HCT116 (cell line): Measurements from ENCODE around the gene APOL3. TPM values are rescaled to one million over a fixed set of nuclear protein-coding genes. Genes with fewer than 3 reads are reported as not detected.

Experiments used
- ATAC-seq: fragments of 200-7000 bp; cut with Tn5 transposase; 2 replicates; pipeline ENCODE4 v1.9.1; 2020; ENCODE audit warnings: mild to moderate bottlenecking, moderate library complexity
- BruUV-seq: library from RNA; stranded (reverse); fragments of 400-500 nt; replicated peaks from 2 replicates; lab custom pipeline; 2021; lab: Mats Ljungman, UMichigan
- CTCF ChIA-PET: fragments of 300-600 bp; sonication (Branson Sonifier 250); formaldehyde crosslinking; loops from one replicate; lab custom pipeline; 2021; ENCODE audit warnings: antibody characterized with exemption; lab: Charles Lee
- POLR2A ChIA-PET: fragments of 300-600, 350-600 bp; sonication (Branson Sonifier 250); formaldehyde crosslinking; loops from one replicate; lab custom pipeline; 2021; ENCODE audit warnings: antibody characterized with exemption; lab: Charles Lee
- RAD21 ChIA-PET, 2 experiments: fragments of 300-600 bp; sonication (Branson Sonifier 250); formaldehyde crosslinking; loops; one replicate each; lab custom pipeline; 2023; ENCODE audit warnings: low total read pairs in 2 of 2; ENCODE audit not compliant: uncharacterized antibody in 2 of 2, unreplicated experiment in 2 of 2, low non-redundant PET in 1 of 2; lab: Charles Lee
- DNase-seq: peaks from one replicate; pipeline ENCODE4 v3.0.0-alpha.2; 2010; ENCODE audit warnings: low read depth, low spot score
- H2AFZ ChIP-seq: fragments of 200-600 bp; shearing (Covaris generic), sonication (generic); 2 replicates; pipeline ENCODE4 v1.6.1; 2017; ENCODE audit warnings: low read depth, mixed run types, mixed read lengths, antibody characterized with exemption, low read length; ENCODE audit not compliant: poor library complexity, severe bottlenecking
- H3K27ac ChIP-seq: 2 replicates; pipeline ENCODE4 v1.5.1; 2012; ENCODE audit warnings: low read depth, low read length
- H3K27me3 ChIP-seq: fragments of 200-600 bp; sonication (generic); 2 replicates; pipeline ENCODE4 v1.6.1; 2016; ENCODE audit warnings: mixed run types, low read length, mixed read lengths; ENCODE audit not compliant: insufficient read depth
- H3K36me3 ChIP-seq, 2 experiments: fragments of 200-500 bp in 1 of 2; fragments of 200-600 bp in 1 of 2; sonication (Bioruptor generic) in 1 of 2; sonication (generic) in 1 of 2; 2 replicates each; pipeline versions ENCODE4 v1.5.1 to v1.6.1; 2014 to 2016; ENCODE audit warnings: low read length in 2 of 2, inconsistent platforms in 1 of 2, mixed read lengths in 1 of 2, mixed run types in 1 of 2; ENCODE audit not compliant: insufficient read depth in 2 of 2, control insufficient read depth in 1 of 2
- H3K4me1 ChIP-seq, 2 experiments: fragments of 200-600 bp in 1 of 2; sonication (generic) in 1 of 2; 2 replicates each; pipeline versions ENCODE4 v1.5.1 to v1.6.1; 2012 to 2017; ENCODE audit warnings: low read length in 2 of 2, inconsistent platforms in 1 of 2, mild to moderate bottlenecking in 1 of 2, mixed read lengths in 1 of 2, mixed run types in 1 of 2, moderate library complexity in 1 of 2; ENCODE audit not compliant: insufficient read depth in 2 of 2, control insufficient read depth in 1 of 2
- H3K4me2 ChIP-seq: fragments of 200-600 bp; sonication (generic); 2 replicates; pipeline ENCODE4 v1.6.1; 2017; ENCODE audit warnings: mixed run types, low read length, mixed read lengths
- H3K4me3 ChIP-seq, 2 experiments: fragments of 200-600 bp in 1 of 2; sonication (generic) in 1 of 2; replicated peaks in 1 of 2; 2 replicates each; pipeline ENCODE4 v1.5.1; 2011 to 2016; ENCODE audit warnings: low read length in 2 of 2, control low read depth in 1 of 2, low read depth in 1 of 2, mild to moderate bottlenecking in 1 of 2, mixed read lengths in 1 of 2, mixed run types in 1 of 2
- H3K79me2 ChIP-seq: fragments of 200-600 bp; sonication (generic); 2 replicates; pipeline ENCODE4 v1.6.1; 2017; ENCODE audit warnings: mild to moderate bottlenecking, mixed run types, low read length, moderate library complexity, mixed read lengths; ENCODE audit not compliant: insufficient read depth
- H3K9ac ChIP-seq: fragments of 200-600 bp; sonication (generic); 2 replicates; pipeline ENCODE4 v1.6.1; 2016; ENCODE audit warnings: low read length, mixed read lengths
- H3K9me2 ChIP-seq: fragments of 200-600 bp; sonication (generic), shearing (Covaris generic); 2 replicates; pipeline ENCODE4 v1.6.1; 2017; ENCODE audit warnings: mixed run types, mild to moderate bottlenecking, moderate library complexity; ENCODE audit not compliant: insufficient read depth
- H3K9me3 ChIP-seq, 2 experiments: fragments of 200-500 bp in 1 of 2; fragments of 200-600 bp in 1 of 2; sonication (Bioruptor generic) in 1 of 2; sonication (generic) in 1 of 2; 2 replicates each; pipeline ENCODE4 v1.6.1; 2014 to 2017; ENCODE audit warnings: low read length in 2 of 2, mixed read lengths in 2 of 2, inconsistent platforms in 1 of 2, low read depth in 1 of 2, mild to moderate bottlenecking in 1 of 2, mixed run types in 1 of 2, moderate library complexity in 1 of 2; ENCODE audit not compliant: control insufficient read depth in 1 of 2, insufficient read depth in 1 of 2
- H4K20me1 ChIP-seq: fragments of 200-600 bp; sonication (generic), shearing (Covaris generic); 2 replicates; pipeline ENCODE4 v1.6.1; 2017; ENCODE audit warnings: mixed run types, mild to moderate bottlenecking, moderate library complexity; ENCODE audit not compliant: insufficient read depth
- CBX3 ChIP-seq: IDR thresholded peaks from 2 replicates; pipeline ENCODE4 v1.6.1; 2012; ENCODE audit warnings: low read depth
- CEBPB ChIP-seq: IDR thresholded peaks from 2 replicates; pipeline ENCODE4 v1.6.1; 2012; ENCODE audit warnings: low read depth
- EGR1 ChIP-seq: IDR thresholded peaks from 2 replicates; pipeline ENCODE4 v1.6.1; 2012; ENCODE audit warnings: low read depth
- EZH2 ChIP-seq: fragments of 200-600 bp; sonication (generic); IDR thresholded peaks from 2 replicates; pipeline ENCODE4 v1.6.1; 2017; ENCODE audit warnings: antibody characterized with exemption, mixed run types
- EZH2phosphoT487 ChIP-seq: fragments of 200-600 bp; IDR thresholded peaks from 2 replicates; pipeline ENCODE4 v1.6.1; 2018; ENCODE audit warnings: antibody characterized with exemption, borderline replicate concordance
- FOSL1 ChIP-seq: IDR thresholded peaks from 2 replicates; pipeline ENCODE4 v1.6.1; 2012; ENCODE audit warnings: low read depth
- JUND ChIP-seq: IDR thresholded peaks from 2 replicates; pipeline ENCODE4 v1.6.1; 2012
- POLR2A ChIP-seq: IDR thresholded peaks from 2 replicates; pipeline ENCODE4 v1.7.0; 2011; ENCODE audit warnings: borderline replicate concordance; ENCODE audit not compliant: insufficient read depth, insufficient read length; ENCODE audit errors: extremely low read depth
- POLR2AphosphoS5 ChIP-seq: IDR thresholded peaks from 2 replicates; pipeline ENCODE4 v1.6.1; 2011; ENCODE audit warnings: mild to moderate bottlenecking, low read depth, low read length, moderate library complexity
- RAD21 ChIP-seq: IDR thresholded peaks from 2 replicates; pipeline ENCODE4 v1.6.1; 2012; ENCODE audit warnings: low read depth, mild to moderate bottlenecking
- SIN3A ChIP-seq: IDR thresholded peaks from 2 replicates; pipeline ENCODE4 v1.6.1; 2012; ENCODE audit warnings: low read depth
- SRF ChIP-seq: IDR thresholded peaks from 2 replicates; pipeline ENCODE4 v1.6.1; 2012; ENCODE audit warnings: low read depth
- YY1 ChIP-seq: IDR thresholded peaks from 2 replicates; pipeline ENCODE4 v1.6.1; 2011; ENCODE audit warnings: low read length, low read depth, moderate library complexity, mild to moderate bottlenecking; ENCODE audit not compliant: insufficient replicate concordance; ENCODE audit errors: extremely low read depth
- ZFX ChIP-seq: fragments of 450-650 bp; IDR thresholded peaks from 2 replicates; pipeline ENCODE4 v1.6.1; 2017
- ZNF274 ChIP-seq: fragments of 200-500 bp; sonication (Bioruptor generic); IDR thresholded peaks from 2 replicates; pipeline ENCODE4 v1.6.1; 2014; ENCODE audit warnings: mild to moderate bottlenecking, low read depth, low read length, inconsistent platforms
- intact Hi-C: fragments of 100-400 bp; cut with micrococcal nuclease; formaldehyde crosslinking; loops from 2 replicates; pipeline ENCODE4 v1.10.0; 2022
- total RNA-seq: library from RNA; stranded (reverse); gene quantifications from one replicate; pipeline ENCODE4 v1.2.1, GENCODE V29; 2021; ENCODE audit not compliant: unreplicated experiment
- TF ChIP-seq, protein P1 (sequence below): IDR thresholded peaks from 2 replicates; pipeline ENCODE4 v1.6.1; 2012
- TF ChIP-seq, protein P2 (sequence below): IDR thresholded peaks from 2 replicates; pipeline ENCODE4 v1.6.1; 2011; ENCODE audit warnings: mild to moderate bottlenecking, low read length, moderate library complexity; ENCODE audit not compliant: insufficient replicate concordance; ENCODE audit errors: extremely low read depth
- TF ChIP-seq, protein P3 (sequence below): IDR thresholded peaks from 2 replicates; pipeline ENCODE4 v1.6.1; 2012

APOL3 gene
- total RNA-seq, 1 experiment from 2014 or later: 0.49 TPM

DNA sequence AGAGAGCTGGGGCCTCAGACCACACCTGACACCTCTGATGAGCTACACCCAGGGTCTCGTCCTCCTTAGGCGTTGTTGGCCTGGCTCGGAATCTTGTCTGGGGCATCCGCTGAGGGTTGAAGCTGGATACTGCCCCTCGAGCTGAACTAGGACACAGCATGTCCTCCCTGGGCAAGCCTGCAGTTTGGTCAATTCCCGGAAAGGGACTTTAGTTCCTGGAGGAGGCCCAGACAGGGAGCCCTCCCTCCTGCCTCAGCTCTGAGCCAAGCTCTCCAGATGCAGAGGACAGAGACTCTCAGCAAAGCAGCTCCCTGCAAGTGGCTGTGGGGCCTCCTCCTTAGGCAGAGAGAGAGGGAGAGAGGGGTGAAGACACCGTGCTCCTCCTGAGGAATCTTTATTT lies 4.9 kb downstream of the APOL3 start (continued):
- TF ChIP-seq RAD21 (no peak), POLR2A (no peak), SRF (no peak), EZH2 (no peak), ZNF274 (no peak), YY1 (no peak), CEBPB (no peak), CBX3 (no peak)
- TF ChIP-seq, protein P1, sequence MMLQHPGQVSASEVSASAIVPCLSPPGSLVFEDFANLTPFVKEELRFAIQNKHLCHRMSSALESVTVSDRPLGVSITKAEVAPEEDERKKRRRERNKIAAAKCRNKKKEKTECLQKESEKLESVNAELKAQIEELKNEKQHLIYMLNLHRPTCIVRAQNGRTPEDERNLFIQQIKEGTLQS: no peak

DNA sequence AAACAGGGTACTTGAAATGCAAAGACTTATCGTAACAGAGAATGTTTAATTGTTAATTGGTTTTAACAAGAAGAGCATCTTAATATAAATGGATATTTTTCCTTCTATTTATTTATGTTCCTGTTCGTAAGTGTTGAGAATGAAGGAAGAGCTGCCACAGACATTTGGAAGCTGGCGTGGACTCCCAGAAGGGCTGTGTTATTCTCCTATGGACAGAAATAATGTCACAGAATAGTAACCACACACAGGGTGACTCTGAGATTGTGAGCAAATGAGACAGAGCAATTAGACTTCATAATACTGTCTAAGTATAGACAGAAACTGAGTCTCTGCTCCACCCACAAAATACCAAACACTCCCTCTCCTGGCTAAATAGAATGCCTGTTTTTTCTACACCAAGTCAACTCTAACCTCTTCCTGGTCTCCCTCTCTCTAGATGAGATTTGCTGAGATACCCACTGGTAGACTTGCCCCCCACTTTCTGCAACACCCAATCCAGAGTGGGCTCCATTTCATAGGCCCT lies 6.1 kb downstream of the APOL3 start:
- H3K36me3 ChIP-seq: no peaks in the 10 kb centered on the region
- H3K27ac ChIP-seq: no peak overlapping the region
- DNase-seq (no peak), ATAC-seq (peak; percentile 44; the same call in 1 of the 2 replicates)
- POLR2A ChIA-PET: no interaction called here
- H3K9ac ChIP-seq: no peak overlapping the region
- CTCF ChIA-PET: no interaction called here
- no peaks in the 10 kb centered on the region for H3K27me3 ChIP-seq
- H3K4me1 ChIP-seq: peaks cover 0 to 3% of the 10 kb centered on the region in 2 experiments; a peak in 1 of 4 replicates
- H3K79me2 ChIP-seq: no peaks in the 10 kb centered on the region
- BruUV-seq: no TSS peak
- no peak overlapping the region for H3K4me2 ChIP-seq
- TF ChIP-seq SRF (no peak), RAD21 (no peak), JUND (no peak), ZNF274 (no peak), EZH2phosphoT487 (no peak), SIN3A (no peak), EGR1 (no peak), YY1 (no peak), EZH2 (no peak), FOSL1 (no peak), CEBPB (no peak), ZFX (no peak), POLR2AphosphoS5 (no peak)
- TF ChIP-seq, protein P2, sequence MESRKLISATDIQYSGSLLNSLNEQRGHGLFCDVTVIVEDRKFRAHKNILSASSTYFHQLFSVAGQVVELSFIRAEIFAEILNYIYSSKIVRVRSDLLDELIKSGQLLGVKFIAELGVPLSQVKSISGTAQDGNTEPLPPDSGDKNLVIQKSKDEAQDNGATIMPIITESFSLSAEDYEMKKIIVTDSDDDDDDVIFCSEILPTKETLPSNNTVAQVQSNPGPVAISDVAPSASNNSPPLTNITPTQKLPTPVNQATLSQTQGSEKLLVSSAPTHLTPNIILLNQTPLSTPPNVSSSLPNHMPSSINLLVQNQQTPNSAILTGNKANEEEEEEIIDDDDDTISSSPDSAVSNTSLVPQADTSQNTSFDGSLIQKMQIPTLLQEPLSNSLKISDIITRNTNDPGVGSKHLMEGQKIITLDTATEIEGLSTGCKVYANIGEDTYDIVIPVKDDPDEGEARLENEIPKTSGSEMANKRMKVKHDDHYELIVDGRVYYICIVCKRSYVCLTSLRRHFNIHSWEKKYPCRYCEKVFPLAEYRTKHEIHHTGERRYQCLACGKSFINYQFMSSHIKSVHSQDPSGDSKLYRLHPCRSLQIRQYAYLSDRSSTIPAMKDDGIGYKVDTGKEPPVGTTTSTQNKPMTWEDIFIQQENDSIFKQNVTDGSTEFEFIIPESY: no peak
- TF ChIP-seq, protein P3, sequence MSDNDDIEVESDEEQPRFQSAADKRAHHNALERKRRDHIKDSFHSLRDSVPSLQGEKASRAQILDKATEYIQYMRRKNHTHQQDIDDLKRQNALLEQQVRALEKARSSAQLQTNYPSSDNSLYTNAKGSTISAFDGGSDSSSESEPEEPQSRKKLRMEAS: no peak
- no peak overlapping the region for H2AFZ ChIP-seq
- H4K20me1 ChIP-seq: no peaks in the 10 kb centered on the region
- no peaks in the 10 kb centered on the region for H3K9me3 ChIP-seq
- no peak overlapping the region for H3K4me3 ChIP-seq
- intact Hi-C loops: no loop called here
- H3K9me2 ChIP-seq: no peaks in the 10 kb centered on the region
- RAD21 ChIA-PET: no interaction called here
